ENCODE results near the gene ARHGAP8. TPM values are rescaled to one million over a fixed set of nuclear protein-coding genes. Genes with fewer than 3 reads are reported as not detected.

Gene ARHGAP8
- total and polyA plus RNA-seq, 12 donors, result 0.17 to 0.53 (median 0.33) TPM; not detected in 5

- no peaks in the 10 kb centered on the region for H3K36me3 ChIP-seq
- H3K4me1 ChIP-seq, result no peaks in the 10 kb centered on the region
- DNase-seq, result no peak
- no peak for TF ChIP-seq CTCF (IDR thresholded peaks at IDR 0.05)
- WGBS, 2 donors, result 77 to 79% methylated on average over 30 of the region's 30 CpGs
- intact Hi-C loops (cut with DNase I), result no loop called here
- H3K27me3 ChIP-seq, result peaks cover 0 to 18% (median 4%) of the 10 kb centered on the region in 7 donors
- H3K27ac ChIP-seq, result no peak overlapping the region
- peaks cover 0 to 24% (median 13%) of the 10 kb centered on the region in 11 donors for H3K9me3 ChIP-seq
- no peak for ATAC-seq
- H3K4me3 ChIP-seq, result no peak overlapping the region
These were observed 88.4 kb downstream of the ARHGAP8 start for GRCh38 chr22:44840611-44841322.

DNA sequence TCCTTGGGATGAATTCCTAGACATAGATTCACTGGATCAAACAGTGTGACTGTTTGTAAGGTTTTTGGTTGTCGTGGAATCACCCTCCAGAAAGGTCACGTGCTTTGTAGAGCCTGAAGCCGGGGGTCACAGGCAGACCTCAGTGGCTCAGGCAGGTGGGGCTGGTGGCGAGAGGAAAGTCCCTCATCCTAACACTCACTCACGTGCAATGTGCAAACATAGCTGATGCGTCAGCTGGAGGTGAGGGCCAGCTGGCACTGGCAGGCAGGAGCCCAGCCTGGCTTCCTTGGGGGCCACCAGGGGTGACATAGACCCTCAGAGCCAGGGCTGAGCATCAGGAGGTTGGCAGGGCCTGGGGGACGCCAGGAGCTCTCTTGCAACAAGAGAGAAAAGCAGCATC lies 90.0 kb downstream of the ARHGAP8 start:
- intact Hi-C loops (cut with DNase I), result no loop called here
- no peak for TF ChIP-seq CTCF (IDR thresholded peaks at IDR 0.05)
- DNase-seq (no peak), ATAC-seq (no peak)
- H3K36me3 ChIP-seq, result no peaks in the 10 kb centered on the region
- peaks cover 0 to 17% (median 4%) of the 10 kb centered on the region in 7 donors for H3K27me3 ChIP-seq
- H3K9me3 ChIP-seq, result peaks cover 0 to 18% (median 9%) of the 10 kb centered on the region in 11 donors
- H3K4me1 ChIP-seq, result no peaks in the 10 kb centered on the region
- H3K27ac ChIP-seq, result no peak overlapping the region
- 68 to 76% methylated on average over 7 of the region's 7 CpGs for WGBS, 2 donors
- no peak overlapping the region for H3K4me3 ChIP-seq

- intact Hi-C loops (cut with DNase I), result no loop called here
- peaks cover 0 to 6% (median 4%) of the 10 kb centered on the region in 7 donors for H3K27me3 ChIP-seq
- no peaks in the 10 kb centered on the region for H3K36me3 ChIP-seq
- peaks cover 0 to 18% (median 9%) of the 10 kb centered on the region in 11 donors for H3K9me3 ChIP-seq
- ATAC-seq, result no peak
- no peak overlapping the region for H3K4me3 ChIP-seq
- no peak for DNase-seq
- H3K4me1 ChIP-seq, result no peaks in the 10 kb centered on the region
- no peak for TF ChIP-seq CTCF (IDR thresholded peaks at IDR 0.05)
- 91 to 93% methylated on average over 8 of the region's 8 CpGs for WGBS, 2 donors
- no peak overlapping the region for H3K27ac ChIP-seq
These were observed 92.8 kb downstream of the ARHGAP8 start for GRCh38 chr22:44845191-44845590.

DNA sequence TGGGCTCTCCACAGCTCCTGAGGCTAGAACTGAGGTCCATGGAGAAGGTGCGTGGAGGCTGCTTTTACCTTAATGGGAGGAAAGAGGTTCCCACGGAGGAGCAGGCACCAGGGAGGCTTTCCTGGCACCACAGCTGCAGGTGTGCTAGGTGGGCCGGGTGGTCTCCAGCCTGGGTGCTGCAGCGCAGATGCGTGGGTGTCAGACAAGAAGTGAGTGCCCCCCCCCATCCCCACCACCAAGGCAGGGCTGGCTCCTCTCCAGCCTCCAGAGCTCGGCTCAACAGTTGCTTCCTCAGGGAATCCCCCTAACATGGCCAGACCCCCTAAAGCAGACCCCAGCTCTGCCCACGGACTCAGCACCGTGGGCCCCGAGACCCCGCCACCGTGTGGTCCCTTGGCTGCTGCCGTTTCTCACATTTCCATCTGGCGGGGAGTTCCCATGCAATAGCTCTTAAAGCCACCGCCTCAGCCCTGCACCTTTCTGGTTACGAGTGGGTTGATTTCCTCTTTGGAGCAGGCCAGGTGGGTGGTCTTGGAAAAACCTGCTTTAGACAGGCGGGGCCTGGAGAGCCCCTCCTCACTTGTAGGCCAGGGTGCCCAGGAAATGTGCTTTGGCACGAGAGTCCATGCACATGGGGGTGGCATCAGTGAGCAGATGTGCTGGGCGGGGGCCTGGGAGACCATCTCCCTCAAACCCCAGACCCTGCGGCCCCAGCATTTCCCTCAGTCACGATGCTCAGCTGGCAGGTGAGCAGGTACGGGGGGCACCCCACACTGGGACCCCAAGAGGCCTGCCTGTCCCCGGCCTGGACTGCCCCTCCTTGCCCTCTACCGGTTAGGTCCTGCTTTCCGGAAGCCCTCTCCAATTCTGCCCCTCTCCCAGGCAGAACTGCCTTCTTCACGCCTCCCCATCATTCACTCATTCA lies 93.7 kb downstream of the ARHGAP8 start:
- intact Hi-C loops (cut with DNase I), result no loop called here
- ATAC-seq (no peak), DNase-seq (no peak)
- no peaks in the 10 kb centered on the region for H3K4me1 ChIP-seq
- H3K27me3 ChIP-seq, result peaks cover 0 to 6% (median 0%) of the 10 kb centered on the region in 7 donors
- no peak for TF ChIP-seq CTCF (IDR thresholded peaks at IDR 0.05)
- peaks cover 0 to 18% (median 9%) of the 10 kb centered on the region in 11 donors for H3K9me3 ChIP-seq
- H3K27ac ChIP-seq, result no peak overlapping the region
- 84 to 90% methylated on average over 24 to 25 of the region's 25 CpGs for WGBS, 2 donors
- no peak overlapping the region for H3K4me3 ChIP-seq
- no peaks in the 10 kb centered on the region for H3K36me3 ChIP-seq
